ENCODE data around the gene KRTAP4-3.

KRTAP4-3 gene

DNA sequence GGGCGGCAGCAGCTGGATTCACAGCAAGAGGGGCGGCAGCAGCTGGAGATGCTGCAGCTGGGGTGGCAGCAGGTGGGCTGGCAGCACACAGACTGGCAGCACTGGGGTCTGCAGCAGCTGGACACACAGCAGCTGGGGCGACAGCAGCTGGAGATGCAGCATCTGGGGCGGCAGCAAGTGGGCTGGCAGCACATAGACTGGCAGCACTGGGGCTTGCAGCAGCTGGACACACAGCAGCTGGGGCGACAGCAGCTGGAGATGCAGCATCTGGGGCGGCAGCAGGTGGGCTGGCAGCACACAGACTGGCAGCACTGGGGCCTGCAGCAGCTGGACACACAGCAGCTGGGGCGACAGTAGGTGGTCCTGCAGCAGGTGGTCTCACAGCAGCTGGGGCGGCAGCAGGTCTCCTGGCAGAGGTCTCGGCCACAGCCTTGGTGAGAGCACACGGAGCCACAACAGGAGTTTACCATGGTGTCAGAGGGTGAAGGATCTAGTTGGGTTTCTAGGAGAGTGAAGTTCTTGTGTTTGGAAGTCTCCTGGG is 50.1 kb downstream of the KRTAP4-3 start, which contains the start of gene KRTAP4-11:
TSS of gene KRTAP4-11 (minus strand) at position 528 of the 541 bp plus-strand sequence. CDS start at position 470, 58 bp downstream.
- DNase-seq (ENCODE audit: low read depth): peak; percentile 29

Measured in EH (cell line).